HEK293 (cell line): ENCODE measurements around the gene ACSM6.

Experiments
- PATZ1 ChIP-seq: fragments of 450-650 bp; formaldehyde crosslinking; IDR thresholded peaks from 2 replicates; pipeline ENCODE4 v1.5.1; 2016; ENCODE audit warnings: missing biosample characterization, missing genetic modification characterization
- ZNF626 ChIP-seq: fragments of 450-650 bp; sonication (Bioruptor Pico); formaldehyde crosslinking; IDR thresholded peaks from 2 replicates; pipeline ENCODE4 v1.5.1; 2018; ENCODE audit warnings: missing biosample characterization, missing genetic modification characterization, inconsistent platforms
- TF ChIP-seq, protein P1 (sequence below): fragments of 450-650 bp; formaldehyde crosslinking; IDR thresholded peaks from 2 replicates; pipeline ENCODE4 v1.5.1; 2016; ENCODE audit warnings: missing biosample characterization, missing genetic modification characterization

GRCh38 chr10:95256268-95256667, 62.2 kb downstream of the ACSM6 start:
- TF ChIP-seq ZNF626 (tag by site-specific recombination) (no peak), PATZ1 (tag by site-specific recombination) (no peak)
- TF ChIP-seq, protein P1, sequence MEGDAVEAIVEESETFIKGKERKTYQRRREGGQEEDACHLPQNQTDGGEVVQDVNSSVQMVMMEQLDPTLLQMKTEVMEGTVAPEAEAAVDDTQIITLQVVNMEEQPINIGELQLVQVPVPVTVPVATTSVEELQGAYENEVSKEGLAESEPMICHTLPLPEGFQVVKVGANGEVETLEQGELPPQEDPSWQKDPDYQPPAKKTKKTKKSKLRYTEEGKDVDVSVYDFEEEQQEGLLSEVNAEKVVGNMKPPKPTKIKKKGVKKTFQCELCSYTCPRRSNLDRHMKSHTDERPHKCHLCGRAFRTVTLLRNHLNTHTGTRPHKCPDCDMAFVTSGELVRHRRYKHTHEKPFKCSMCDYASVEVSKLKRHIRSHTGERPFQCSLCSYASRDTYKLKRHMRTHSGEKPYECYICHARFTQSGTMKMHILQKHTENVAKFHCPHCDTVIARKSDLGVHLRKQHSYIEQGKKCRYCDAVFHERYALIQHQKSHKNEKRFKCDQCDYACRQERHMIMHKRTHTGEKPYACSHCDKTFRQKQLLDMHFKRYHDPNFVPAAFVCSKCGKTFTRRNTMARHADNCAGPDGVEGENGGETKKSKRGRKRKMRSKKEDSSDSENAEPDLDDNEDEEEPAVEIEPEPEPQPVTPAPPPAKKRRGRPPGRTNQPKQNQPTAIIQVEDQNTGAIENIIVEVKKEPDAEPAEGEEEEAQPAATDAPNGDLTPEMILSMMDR (tag by site-specific recombination): no peak
